HepG2 (cell line): ENCODE results near the gene STK17A. TPM values are rescaled to one million over a fixed set of nuclear protein-coding genes. Genes with fewer than 3 reads are reported as not detected.

Experiments used
- ATAC-seq: fragments of 200-7000 bp; cut with Tn5 transposase; 3 replicates; pipeline ENCODE4 v1.9.1; 2020; ENCODE audit warnings: mild to moderate bottlenecking, moderate library complexity
- BruUV-seq: library from RNA; stranded (reverse); fragments of 400-500 nt; replicated peaks from 2 replicates; lab custom pipeline; 2021; lab: Mats Ljungman, UMichigan
- CTCF ChIA-PET: fragments of 300-600 bp; formaldehyde crosslinking; extraction: SDS; loops from one replicate; lab custom pipeline; 2021; ENCODE audit warnings: low total read pairs, inconsistent platforms, low intra/inter-chr PET ratio; lab: Yijun Ruan, JAX
- POLR2A ChIA-PET: fragments of 350-600 bp; sonication (Branson Sonifier 250); formaldehyde crosslinking; loops from one replicate; lab custom pipeline; 2020; ENCODE audit warnings: antibody characterized with exemption, inconsistent platforms; lab: Yijun Ruan, JAX
- DNase-seq: peaks from one replicate; pipeline ENCODE4 v3.0.0-alpha.2; 2015; ENCODE audit warnings: low spot score
- FAIRE-seq: peaks from 3 replicates; lab custom pipeline; 2011; peaks lifted over from hg19 to GRCh38; lab: Jason Lieb, UNC
- H2AFZ ChIP-seq: one replicate; pipeline ENCODE4 v1.6.1; 2011; ENCODE audit warnings: low read length, inconsistent platforms
- H3K27ac ChIP-seq: fragments of 300-600 bp; 3 replicates; pipeline ENCODE4 v1.8.0; 2011; ENCODE audit warnings: mixed run types, mild to moderate bottlenecking, mixed read lengths, low read length, inconsistent platforms; ENCODE audit not compliant: insufficient read depth; ENCODE audit errors: extremely low read length
- H3K27me3 ChIP-seq, 2 experiments: fragments of 200-600 bp in 1 of 2; 2 replicates in 1 of 2; 3 replicates in 1 of 2; pipeline versions ENCODE4 v1.6.0 to v1.8.0; 2011; ENCODE audit warnings: low read length in 2 of 2, mild to moderate bottlenecking in 2 of 2, moderate library complexity in 2 of 2, inconsistent platforms in 1 of 2; ENCODE audit not compliant: insufficient read depth in 2 of 2, control insufficient read depth in 1 of 2
- H3K36me3 ChIP-seq, 2 experiments: fragments of 200-600 bp in 1 of 2; replicated peaks in 1 of 2; 2 replicates in 1 of 2; 3 replicates in 1 of 2; pipeline versions ENCODE4 v1.5.1 to v1.8.0; 2011; ENCODE audit warnings: low read length in 2 of 2, inconsistent platforms in 1 of 2; ENCODE audit not compliant: insufficient read depth in 2 of 2, control insufficient read depth in 1 of 2
- H3K4me1 ChIP-seq: 2 replicates; pipeline ENCODE4 v1.5.1; 2012; ENCODE audit warnings: low read length, inconsistent platforms; ENCODE audit not compliant: insufficient read depth
- H3K4me2 ChIP-seq: 2 replicates; pipeline ENCODE4 v1.6.0; 2011; ENCODE audit warnings: low read depth, low read length, inconsistent platforms
- H3K4me3 ChIP-seq, 3 experiments: fragments of 200-600 bp in 1 of 3; sonication (generic), shearing (Covaris generic) in 1 of 3; replicated peaks in 1 of 3; 2 replicates each; pipeline ENCODE4 v1.5.1; 2011 to 2016; ENCODE audit warnings: low read length in 3 of 3, inconsistent platforms in 2 of 3, low read depth in 2 of 3, mild to moderate bottlenecking in 2 of 3, control low read depth in 1 of 3, mixed read lengths in 1 of 3; ENCODE audit not compliant: insufficient read depth in 1 of 3
- H3K79me2 ChIP-seq: one replicate; pipeline ENCODE4 v1.6.1; 2011; ENCODE audit warnings: low read length, inconsistent platforms; ENCODE audit not compliant: insufficient read depth
- H3K9ac ChIP-seq: 2 replicates; pipeline ENCODE4 v1.6.0; 2011; ENCODE audit warnings: mild to moderate bottlenecking, low read depth, low read length, inconsistent platforms; ENCODE audit not compliant: insufficient read depth
- H3K9me3 ChIP-seq: 2 replicates; pipeline ENCODE4 v1.5.1; 2012; ENCODE audit warnings: mild to moderate bottlenecking, low read length
- H4K20me1 ChIP-seq: 2 replicates; pipeline ENCODE4 v1.6.0; 2011; ENCODE audit warnings: inconsistent platforms, mild to moderate bottlenecking, low read length, moderate library complexity; ENCODE audit not compliant: insufficient read depth
- CEBPB ChIP-seq: IDR thresholded peaks from 2 replicates; pipeline ENCODE4 v1.6.1; 2011; ENCODE audit warnings: low read depth, low read length, improper control_type of control experiment, borderline replicate concordance
- CEBPG ChIP-seq: IDR thresholded peaks from 2 replicates; pipeline ENCODE4 v1.6.1; 2016
- NCOR1 ChIP-seq: fragments of 200-600 bp; sonication (generic); IDR thresholded peaks from 2 replicates; pipeline ENCODE4 v1.7.0; 2017; ENCODE audit warnings: antibody characterized with exemption, low read length, borderline replicate concordance
- RBM22 ChIP-seq: fragments of 200-400 bp; formaldehyde crosslinking; optimal IDR thresholded peaks from 2 replicates; pipeline ENCODE3; 2017; ENCODE audit warnings: mild to moderate bottlenecking, low read length, moderate library complexity
- YY1 ChIP-seq: IDR thresholded peaks from 2 replicates; pipeline ENCODE4 v1.6.1; 2011; ENCODE audit warnings: low read length, low read depth, moderate library complexity, mild to moderate bottlenecking; ENCODE audit not compliant: insufficient read depth, insufficient replicate concordance
- WGBS: methylation state at CpG from one replicate; pipeline ENCODE4 v1.1.6; 2017; ENCODE audit warnings: low lambda C conversion rate; 5-methylcytosine and 5-hydroxymethylcytosine counted together
- in situ Hi-C: cut with HindIII; loops from 2 replicates; pipeline ENCODE4 v1.10.0; 2017; ENCODE audit warnings: low pct_unique_long_range_greater_than_20kb; ENCODE audit not compliant: extremely low pct_ligation_motif_present
- intact Hi-C: fragments of 100-400 bp; cut with micrococcal nuclease; formaldehyde crosslinking; loops from one replicate; pipeline ENCODE4 v1.10.0; 2022; ENCODE audit not compliant: unreplicated experiment
- polyA plus RNA-seq, 8 experiments: library from polyadenylated mRNA; depleted of rRNA in 3 of 8; stranded (reverse) in 7 of 8; unstranded in 1 of 8; fragments of >200 nt; fragmentation: Illumina TruSeq in 4 of 8; extraction: Trizol in 4 of 8; gene quantifications; 2 replicates each; pipeline versions ENCODE4 v1.2.1 to v1.2.3, GENCODE V29; 2011 to 2016; ENCODE audit warnings: low read depth in 4 of 8, missing spikeins in 1 of 8, mixed read lengths in 1 of 8; ENCODE audit not compliant: insufficient read depth in 1 of 8
- total RNA-seq, 5 experiments: library from RNA; depleted of rRNA; stranded (reverse); fragments of >200 nt; fragmentation: Illumina TruSeq; extraction: Trizol; gene quantifications; 2 replicates each; pipeline ENCODE4 v1.2.3, GENCODE V29; 2016; ENCODE audit warnings: low read depth in 1 of 5

STK17A gene
- total and polyA plus RNA-seq, 2 of the 13 experiments (the other 11 are each of a cell fraction or from before 2014, with no cell fraction given) = 18.6 to 24.3 TPM

DNA sequence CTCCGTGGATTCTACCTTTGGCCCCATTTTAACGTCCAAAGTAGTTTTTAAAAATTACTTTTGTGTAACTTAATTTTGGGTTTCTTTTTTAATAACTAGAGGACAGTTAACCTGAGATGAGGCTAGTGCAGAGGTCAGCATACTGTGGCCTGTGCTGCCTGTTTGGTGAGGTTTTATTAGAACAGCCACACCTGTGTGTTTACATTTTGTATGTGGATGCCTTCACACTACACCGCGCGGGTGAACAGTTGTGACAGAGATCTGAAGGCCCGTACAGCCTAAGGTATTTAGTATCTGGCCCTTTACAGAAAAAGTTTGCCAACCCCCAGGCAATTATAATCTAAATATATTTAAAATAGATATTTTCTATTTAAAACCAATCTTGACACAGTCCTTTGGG lies 46.9 kb downstream of the STK17A start:
- DNase-seq (no peak), FAIRE-seq (no peak)
- H3K4me1 ChIP-seq = peaks cover 6% of the 10 kb centered on the region
- POLR2A ChIA-PET = no interaction called here
- H2AFZ ChIP-seq = no peak overlapping the region
- no peaks in the 10 kb centered on the region for H3K27me3 ChIP-seq
- H3K36me3 ChIP-seq = peaks cover 12 to 32% of the 10 kb centered on the region in 2 experiments
- H3K4me3 ChIP-seq = no peak overlapping the region
- CTCF ChIA-PET = interaction anchor here (0.7 kb wide), 1 partner anchor 47 kb away, joined by 3 read pairs; the partner anchor contains the start of gene STK17A
- intact Hi-C loops = no loop called here
- in situ Hi-C loops = no loop called here
- H3K27ac ChIP-seq = no peak overlapping the region
- no peaks in the 10 kb centered on the region for H3K79me2 ChIP-seq
- no peak overlapping the region for H3K9ac ChIP-seq
- TF ChIP-seq YY1 (no peak), RBM22 (peak; percentile 18)
- TF ChIP-seq, all 625 proteins: peak for 1
- Histone ChIP-seq H3K9me3 (no peaks in the 10 kb centered on the region), H4K20me1 (no peaks in the 10 kb centered on the region), H3K4me2 (no peak overlapping the region)
- no peak for ATAC-seq
- 96% methylated on average over 6 of the region's 6 CpGs for WGBS
- BruUV-seq = no TSS peak

- FAIRE-seq = no peak
- no peak for DNase-seq
- in situ Hi-C loops (no loop called here), intact Hi-C loops (no loop called here)
- ATAC-seq = no peak
- CTCF ChIA-PET = interaction anchor here (0.7 kb wide), 1 partner anchor 48 kb away, joined by 3 read pairs; the partner anchor contains the start of gene STK17A
- peak; percentile 94 for TF ChIP-seq CEBPB
- TF ChIP-seq CEBPG (CRISPR knock-in tag) = peak; percentile 84
- TF ChIP-seq NCOR1 = no peak
- Histone ChIP-seq H2AFZ (no peak overlapping the region), H3K4me2 (no peak overlapping the region), H3K27ac (no peak overlapping the region), H3K4me1 (peaks cover 6% of the 10 kb centered on the region), H3K9me3 (no peaks in the 10 kb centered on the region), H3K36me3 (peaks cover 15 to 31% of the 10 kb centered on the region in 2 experiments), H4K20me1 (no peaks in the 10 kb centered on the region), H3K9ac (no peak overlapping the region), H3K79me2 (no peaks in the 10 kb centered on the region), H3K27me3 (no peaks in the 10 kb centered on the region), H3K4me3 (no peak overlapping the region)
- POLR2A ChIA-PET = no interaction called here
- WGBS = 80% methylated on average over 3 of the region's 3 CpGs
- no TSS peak for BruUV-seq
These were observed 47.6 kb downstream of the STK17A start for GRCh38 chr7:43630482-43630881.
